Measurements from ENCODE around the gene TMEM196. TPM values are rescaled to one million over a fixed set of nuclear protein-coding genes. Genes with fewer than 3 reads are reported as not detected.

Gene TMEM196
- total RNA-seq, 1 experiment from 2014 or later: not detected

DNA sequence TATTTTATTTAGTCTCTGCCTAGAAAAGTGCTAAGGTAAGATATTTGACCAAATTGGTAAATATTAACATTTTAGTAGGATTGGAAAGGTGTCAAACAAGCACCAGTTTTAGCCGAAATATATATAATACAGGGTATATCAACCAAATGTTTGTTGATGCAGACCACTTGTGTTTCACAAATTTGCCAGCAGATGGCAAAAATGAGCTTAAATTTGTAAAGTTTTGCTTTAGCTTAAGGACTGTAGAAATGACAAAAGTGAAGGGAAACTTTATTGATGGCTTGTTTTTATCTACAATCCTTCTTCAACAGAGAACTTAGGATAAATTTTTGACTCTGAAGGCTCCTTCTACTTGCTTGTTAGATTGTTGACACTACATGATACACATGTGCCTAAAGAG, 59.7 kb downstream of the TMEM196 start:
- BruUV-seq (replicated peaks): no TSS peak
- Histone ChIP-seq H3K4me1 (ENCODE audit: control insufficient read depth in 1 of 2, insufficient read depth in 2 of 2, low read length in 2 of 2) (peaks cover 0 to 7% of the 10 kb centered on the region in 2 experiments; a peak in 2 of 4 replicates), H4K20me1 (ENCODE audit: insufficient read depth) (no peaks in the 10 kb centered on the region), H3K27me3 (ENCODE audit: insufficient read depth, low read length) (no peaks in the 10 kb centered on the region), H2AFZ (ENCODE audit: low read depth, low read length, poor library complexity, severe bottlenecking) (peak overlapping the region; percentile 13), H3K9me2 (ENCODE audit: insufficient read depth) (no peaks in the 10 kb centered on the region), H3K79me2 (ENCODE audit: insufficient read depth, low read length) (peaks cover 1% of the 10 kb centered on the region), H3K27ac (ENCODE audit: low read depth, low read length) (no peak overlapping the region), H3K4me3 (replicated peaks in 1 of 2; ENCODE audit: low read depth in 1 of 2, low read length in 2 of 2) (no peak overlapping the region), H3K9me3 (ENCODE audit: control insufficient read depth in 1 of 2, insufficient read depth in 1 of 2, low read depth in 1 of 2, low read length in 2 of 2) (no peaks in the 10 kb centered on the region), H3K9ac (ENCODE audit: low read length) (no peak overlapping the region), H3K4me2 (ENCODE audit: low read length) (no peak overlapping the region), H3K36me3 (ENCODE audit: control insufficient read depth in 1 of 2, insufficient read depth in 2 of 2, low read length in 2 of 2) (no peaks in the 10 kb centered on the region)
- CTCF ChIA-PET: interaction anchor here (0.6 to 4.7 kb wide), 28 partner anchors 8 to 1540 kb away, joined by 3 to 95 read pairs (median 4); partner anchors contain the start of gene ITGB8
- intact Hi-C loops (cut with micrococcal nuclease): loop anchor here (1.0 kb wide), 1 partner anchor 885 kb away; no protein-coding TSS in a partner anchor
- TF ChIP-seq, protein P1, sequence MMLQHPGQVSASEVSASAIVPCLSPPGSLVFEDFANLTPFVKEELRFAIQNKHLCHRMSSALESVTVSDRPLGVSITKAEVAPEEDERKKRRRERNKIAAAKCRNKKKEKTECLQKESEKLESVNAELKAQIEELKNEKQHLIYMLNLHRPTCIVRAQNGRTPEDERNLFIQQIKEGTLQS (IDR thresholded peaks at IDR 0.05): no peak
- TF ChIP-seq YY1 (IDR thresholded peaks at IDR 0.05; ENCODE audit: extremely low read depth, insufficient replicate concordance, low read depth, low read length) (no peak), POLR2AphosphoS5 (IDR thresholded peaks at IDR 0.05; ENCODE audit: low read depth, low read length) (no peak), EZH2phosphoT487 (IDR thresholded peaks at IDR 0.05; ENCODE audit: borderline replicate concordance) (no peak), RAD21 (IDR thresholded peaks at IDR 0.05; ENCODE audit: low read depth) (peak; percentile 64), EGR1 (IDR thresholded peaks at IDR 0.05; ENCODE audit: low read depth) (no peak), SIN3A (IDR thresholded peaks at IDR 0.05; ENCODE audit: low read depth) (no peak), CTCF (IDR thresholded peaks at IDR 0.05 in 2 of 3, conservative IDR thresholded peaks at IDR 0.05 in 1 of 3; ENCODE audit: borderline replicate concordance in 1 of 3, insufficient read depth in 1 of 3, low read depth in 2 of 3, low read length in 2 of 3) (peak; percentile 50 to 74 (median 53); a peak in 5 of 6 replicates), ELF1 (IDR thresholded peaks at IDR 0.05; ENCODE audit: borderline replicate concordance, low read depth) (no peak)
- TF ChIP-seq, protein P2, sequence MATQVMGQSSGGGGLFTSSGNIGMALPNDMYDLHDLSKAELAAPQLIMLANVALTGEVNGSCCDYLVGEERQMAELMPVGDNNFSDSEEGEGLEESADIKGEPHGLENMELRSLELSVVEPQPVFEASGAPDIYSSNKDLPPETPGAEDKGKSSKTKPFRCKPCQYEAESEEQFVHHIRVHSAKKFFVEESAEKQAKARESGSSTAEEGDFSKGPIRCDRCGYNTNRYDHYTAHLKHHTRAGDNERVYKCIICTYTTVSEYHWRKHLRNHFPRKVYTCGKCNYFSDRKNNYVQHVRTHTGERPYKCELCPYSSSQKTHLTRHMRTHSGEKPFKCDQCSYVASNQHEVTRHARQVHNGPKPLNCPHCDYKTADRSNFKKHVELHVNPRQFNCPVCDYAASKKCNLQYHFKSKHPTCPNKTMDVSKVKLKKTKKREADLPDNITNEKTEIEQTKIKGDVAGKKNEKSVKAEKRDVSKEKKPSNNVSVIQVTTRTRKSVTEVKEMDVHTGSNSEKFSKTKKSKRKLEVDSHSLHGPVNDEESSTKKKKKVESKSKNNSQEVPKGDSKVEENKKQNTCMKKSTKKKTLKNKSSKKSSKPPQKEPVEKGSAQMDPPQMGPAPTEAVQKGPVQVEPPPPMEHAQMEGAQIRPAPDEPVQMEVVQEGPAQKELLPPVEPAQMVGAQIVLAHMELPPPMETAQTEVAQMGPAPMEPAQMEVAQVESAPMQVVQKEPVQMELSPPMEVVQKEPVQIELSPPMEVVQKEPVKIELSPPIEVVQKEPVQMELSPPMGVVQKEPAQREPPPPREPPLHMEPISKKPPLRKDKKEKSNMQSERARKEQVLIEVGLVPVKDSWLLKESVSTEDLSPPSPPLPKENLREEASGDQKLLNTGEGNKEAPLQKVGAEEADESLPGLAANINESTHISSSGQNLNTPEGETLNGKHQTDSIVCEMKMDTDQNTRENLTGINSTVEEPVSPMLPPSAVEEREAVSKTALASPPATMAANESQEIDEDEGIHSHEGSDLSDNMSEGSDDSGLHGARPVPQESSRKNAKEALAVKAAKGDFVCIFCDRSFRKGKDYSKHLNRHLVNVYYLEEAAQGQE (IDR thresholded peaks at IDR 0.05; ENCODE audit: low read depth): no peak
- DNase-seq (ENCODE audit: low read depth, low spot score): peak; percentile 51
- POLR2A ChIA-PET: interaction anchor here (1.3 kb wide), 1 partner anchor 885 kb away, joined by 6 read pairs; no protein-coding TSS in a partner anchor
- RAD21 ChIA-PET (ENCODE audit: low non-redundant PET in 1 of 2, low total read pairs in 2 of 2, uncharacterized antibody in 2 of 2, unreplicated experiment in 2 of 2): interaction anchor here (0.6 to 1.5 kb wide), 7 partner anchors 34 to 885 kb away, joined by 3 to 23 read pairs (median 4); no protein-coding TSS in a partner anchor
- peak; percentile 48; the same call in 1 of the 2 replicates for ATAC-seq

Data from HCT116 (cell line).